Left ventricle myocardium inferior (tissue), 1 donor: ENCODE results near the gene CCDC141. TPM values are rescaled to one million over a fixed set of nuclear protein-coding genes. Genes with fewer than 3 reads are reported as not detected.

ENCODE experiments used
- DNase-seq: peaks from one replicate; pipeline ENCODE4 v3.0.0-alpha.2; 2020
- H3K27ac ChIP-seq: fragments of 200-600 bp; replicated peaks from 2 replicates; pipeline ENCODE4 v1.8.0; 2021
- H3K27me3 ChIP-seq: fragments of 200-600 bp; 2 replicates; pipeline ENCODE4 v1.8.0; 2021; ENCODE audit warnings: low read depth
- H3K36me3 ChIP-seq: fragments of 200-600 bp; 2 replicates; pipeline ENCODE4 v1.8.0; 2021
- H3K4me1 ChIP-seq: fragments of 200-600 bp; 2 replicates; pipeline ENCODE4 v1.8.0; 2021
- H3K4me3 ChIP-seq: fragments of 200-600 bp; 2 replicates; pipeline ENCODE4 v1.8.0; 2021; ENCODE audit warnings: mild to moderate bottlenecking, moderate library complexity
- H3K9me3 ChIP-seq: fragments of 200-600 bp; replicated peaks from 2 replicates; pipeline ENCODE4 v1.8.0; 2021
- CTCF ChIP-seq: fragments of 200-600 bp; IDR thresholded peaks from 2 replicates; pipeline ENCODE4 v1.8.0; 2021; ENCODE audit warnings: antibody characterized with exemption, mild to moderate bottlenecking, borderline replicate concordance
- intact Hi-C: fragments of 100-400 bp; cut with micrococcal nuclease; formaldehyde crosslinking; loops from one replicate; pipeline ENCODE4 v1.11.0; 2022
- total RNA-seq: library from RNA; stranded (reverse); fragmentation: NEBNext Ultra II Directional; extraction: Animal tissue kit (Norgen Biotek cat#: 25700); gene quantifications from one replicate; pipeline ENCODE4 v1.2.1, GENCODE V29; 2021
- donor health status: DM: no; HTN: yes; CAD: no; lungs with severe emphysema.

Gene CCDC141
- total RNA-seq, 1 donor from 2014 or later = 208 TPM

- H3K9me3 ChIP-seq = peaks cover 32% of the 10 kb centered on the region
- peaks cover 10% of the 10 kb centered on the region for H3K4me1 ChIP-seq
- no peak overlapping the region for H3K27ac ChIP-seq
- intact Hi-C loops = no loop called here
- H3K36me3 ChIP-seq = no peaks in the 10 kb centered on the region
- H3K27me3 ChIP-seq = no peaks in the 10 kb centered on the region
- H3K4me3 ChIP-seq = no peak overlapping the region
- no peak for TF ChIP-seq CTCF
- no peak for DNase-seq
Measured at GRCh38 chr2:179081954-179082353, 32.0 kb upstream of the CCDC141 start.

DNA sequence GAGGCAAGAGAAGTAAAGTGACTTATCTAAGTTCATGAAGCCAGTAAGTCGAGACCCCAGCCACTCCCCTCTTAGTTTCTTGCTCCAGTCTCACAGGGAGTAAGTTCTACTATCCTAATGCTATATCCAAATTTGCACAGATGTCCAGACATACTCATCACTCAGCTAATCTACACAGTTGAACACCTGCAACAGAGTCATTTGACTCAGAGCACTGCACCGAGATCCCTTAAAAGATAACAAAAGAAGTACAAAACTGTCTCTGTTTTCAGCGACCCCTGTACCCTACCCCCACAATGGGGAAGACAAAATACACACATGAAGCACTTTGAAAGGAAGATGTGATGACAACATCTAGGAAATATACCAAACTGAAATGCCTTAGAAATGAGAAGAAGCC lies 22.6 kb upstream of the CCDC141 start:
- peaks cover 7% of the 10 kb centered on the region for H3K9me3 ChIP-seq
- DNase-seq = no peak
- intact Hi-C loops = no loop called here
- no peak for TF ChIP-seq CTCF
- H3K36me3 ChIP-seq = no peaks in the 10 kb centered on the region
- H3K4me1 ChIP-seq = peaks cover 29% of the 10 kb centered on the region
- H3K27ac ChIP-seq = no peak overlapping the region
- no peak overlapping the region for H3K4me3 ChIP-seq
- H3K27me3 ChIP-seq = no peaks in the 10 kb centered on the region

DNA sequence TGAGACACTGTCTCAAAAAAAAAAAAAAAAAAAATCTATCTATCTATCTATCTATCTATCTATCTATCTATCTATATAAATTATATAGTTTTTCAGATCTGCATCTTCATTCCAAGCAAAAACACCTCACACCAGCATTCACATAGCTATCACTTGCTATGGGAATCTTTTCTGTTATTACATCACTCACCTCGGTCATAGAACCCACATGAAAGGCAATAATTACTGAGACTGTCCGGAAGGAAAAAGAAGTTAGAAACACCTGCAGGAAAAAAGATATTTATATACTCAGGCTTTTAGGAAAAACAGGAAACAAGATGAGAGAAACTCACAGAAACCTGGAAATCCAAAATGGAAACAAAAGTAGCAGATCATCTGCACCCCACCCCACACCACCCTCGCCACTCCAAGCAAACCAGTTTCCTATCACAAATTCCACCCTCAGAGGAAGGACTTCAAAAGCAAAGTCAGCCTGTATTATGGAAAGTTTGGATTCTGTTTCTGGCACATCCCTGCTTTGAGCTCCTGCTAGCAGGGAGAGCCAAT lies 21.9 kb upstream of the CCDC141 start:
- Histone ChIP-seq H3K27ac (no peak overlapping the region), H3K4me3 (no peak overlapping the region), H3K9me3 (peaks cover 3% of the 10 kb centered on the region), H3K27me3 (no peaks in the 10 kb centered on the region), H3K4me1 (peaks cover 29% of the 10 kb centered on the region), H3K36me3 (no peaks in the 10 kb centered on the region)
- TF ChIP-seq CTCF = no peak
- intact Hi-C loops = no loop called here
- DNase-seq = no peak

DNA sequence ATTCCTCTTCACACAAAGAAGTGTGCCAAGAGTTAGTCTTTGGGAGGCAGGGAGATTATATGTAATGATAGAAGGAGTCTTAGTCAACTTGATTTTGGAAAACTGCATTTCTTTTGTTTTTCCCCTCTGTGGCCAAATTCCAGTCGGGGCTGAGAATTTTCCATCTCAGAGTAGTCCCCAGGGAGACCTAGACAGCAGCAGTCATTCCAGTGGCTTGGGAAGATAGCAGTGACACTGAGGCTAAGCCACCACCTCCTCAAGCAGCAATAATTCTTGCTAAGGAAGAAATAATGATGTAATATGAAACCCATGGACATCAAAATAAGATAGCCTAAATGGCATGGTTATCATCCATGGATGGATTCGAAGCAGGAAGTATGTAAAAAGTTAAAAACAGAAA lies 21.0 kb upstream of the CCDC141 start:
- Histone ChIP-seq H3K4me1 (peaks cover 29% of the 10 kb centered on the region), H3K27ac (no peak overlapping the region), H3K9me3 (peaks cover 5% of the 10 kb centered on the region), H3K4me3 (no peak overlapping the region), H3K36me3 (no peaks in the 10 kb centered on the region), H3K27me3 (no peaks in the 10 kb centered on the region)
- no peak for TF ChIP-seq CTCF
- intact Hi-C loops = no loop called here
- DNase-seq = no peak

- intact Hi-C loops = no loop called here
- no peak overlapping the region for H3K27ac ChIP-seq
Measured at GRCh38 chr2:179069685-179070084, 19.7 kb upstream of the CCDC141 start.

More at GRCh38 chr2:179069685-179070084, 19.7 kb upstream of the CCDC141 start:
- H3K4me1 ChIP-seq = peaks cover 29% of the 10 kb centered on the region
- no peaks in the 10 kb centered on the region for H3K36me3 ChIP-seq
- no peaks in the 10 kb centered on the region for H3K27me3 ChIP-seq
- TF ChIP-seq CTCF = no peak
- H3K4me3 ChIP-seq = no peak overlapping the region
- peaks cover 5% of the 10 kb centered on the region for H3K9me3 ChIP-seq
- DNase-seq = no peak
